ENCODE data around the gene UFD1.

UFD1 gene

DNA sequence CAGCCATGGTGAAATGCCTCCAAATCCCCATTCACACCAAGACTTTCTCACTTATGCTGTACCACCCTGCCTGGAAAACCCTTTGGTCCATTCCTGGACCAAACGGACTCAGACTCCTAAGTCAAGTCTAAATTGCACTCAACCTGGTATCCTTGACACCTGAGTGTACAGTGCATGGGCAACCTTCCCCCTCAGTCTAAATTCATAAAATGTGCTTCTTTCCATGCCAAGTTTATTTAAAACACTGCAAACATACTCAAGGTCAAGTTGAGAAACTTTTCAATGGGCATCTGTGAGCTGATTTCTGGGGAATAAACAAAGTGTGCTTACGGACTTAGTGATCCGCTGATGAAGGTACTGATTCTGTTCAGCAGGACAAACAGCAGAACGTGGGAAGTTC lies 73.9 kb downstream of the UFD1 start:
- no peak overlapping the region for H3K4me2 ChIP-seq
- no peaks in the 10 kb centered on the region for H3K4me1 ChIP-seq (ENCODE audit: low read depth, poor library complexity, severe bottlenecking)
- peaks cover 17% of the 10 kb centered on the region; the same call in 1 of the 2 replicates for H3K79me2 ChIP-seq (ENCODE audit: insufficient read depth, low read depth)
- TF ChIP-seq, protein P1, sequence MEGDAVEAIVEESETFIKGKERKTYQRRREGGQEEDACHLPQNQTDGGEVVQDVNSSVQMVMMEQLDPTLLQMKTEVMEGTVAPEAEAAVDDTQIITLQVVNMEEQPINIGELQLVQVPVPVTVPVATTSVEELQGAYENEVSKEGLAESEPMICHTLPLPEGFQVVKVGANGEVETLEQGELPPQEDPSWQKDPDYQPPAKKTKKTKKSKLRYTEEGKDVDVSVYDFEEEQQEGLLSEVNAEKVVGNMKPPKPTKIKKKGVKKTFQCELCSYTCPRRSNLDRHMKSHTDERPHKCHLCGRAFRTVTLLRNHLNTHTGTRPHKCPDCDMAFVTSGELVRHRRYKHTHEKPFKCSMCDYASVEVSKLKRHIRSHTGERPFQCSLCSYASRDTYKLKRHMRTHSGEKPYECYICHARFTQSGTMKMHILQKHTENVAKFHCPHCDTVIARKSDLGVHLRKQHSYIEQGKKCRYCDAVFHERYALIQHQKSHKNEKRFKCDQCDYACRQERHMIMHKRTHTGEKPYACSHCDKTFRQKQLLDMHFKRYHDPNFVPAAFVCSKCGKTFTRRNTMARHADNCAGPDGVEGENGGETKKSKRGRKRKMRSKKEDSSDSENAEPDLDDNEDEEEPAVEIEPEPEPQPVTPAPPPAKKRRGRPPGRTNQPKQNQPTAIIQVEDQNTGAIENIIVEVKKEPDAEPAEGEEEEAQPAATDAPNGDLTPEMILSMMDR (conservative IDR thresholded peaks at IDR 0.05; ENCODE audit: low read depth, low read length): no peak
- H3K4me3 ChIP-seq (IDR thresholded peaks at IDR 0.05; ENCODE audit: insufficient read depth, low read depth, low read length): no peak overlapping the region
- H3K36me3 ChIP-seq (ENCODE audit: insufficient read depth): 0 out of 2 replicates have a peak, but pooled peaks cover 3% of the 10 kb centered on the region
- H3K27ac ChIP-seq: no peak overlapping the region
- no peak overlapping the region for H2AFZ ChIP-seq (ENCODE audit: low read depth)
- H3K9ac ChIP-seq: no peak overlapping the region
- no peaks in the 10 kb centered on the region for H4K20me1 ChIP-seq (ENCODE audit: insufficient read depth)
- H3K27me3 ChIP-seq (ENCODE audit: insufficient read depth, low read depth): no peaks in the 10 kb centered on the region

DNA sequence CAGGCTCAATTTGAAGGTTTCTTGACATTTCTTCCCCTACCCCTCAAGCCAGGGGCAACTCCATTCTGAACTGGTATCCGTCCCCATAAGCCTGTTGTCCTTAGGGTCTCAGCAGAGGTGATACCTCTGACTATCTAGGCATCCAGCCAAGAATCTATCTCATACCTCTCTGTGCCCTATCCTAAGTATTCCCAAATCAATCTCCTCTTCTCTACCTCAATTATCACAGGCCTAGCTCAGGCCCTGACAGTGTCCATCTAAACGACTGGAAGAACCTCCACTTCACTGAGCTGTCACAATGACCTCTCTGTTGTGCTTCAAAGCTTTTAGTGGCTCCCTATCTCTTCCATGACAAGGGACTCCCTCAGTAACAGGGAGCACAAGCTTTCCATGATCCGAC lies 74.3 kb downstream of the UFD1 start:
- TF ChIP-seq, protein P1 (conservative IDR thresholded peaks at IDR 0.05; ENCODE audit: low read depth, low read length): no peak
- no peaks in the 10 kb centered on the region for H4K20me1 ChIP-seq (ENCODE audit: insufficient read depth)
- no peak overlapping the region for H3K9ac ChIP-seq
- no peak overlapping the region for H3K4me3 ChIP-seq (IDR thresholded peaks at IDR 0.05; ENCODE audit: insufficient read depth, low read depth, low read length)
- no peak overlapping the region for H3K4me2 ChIP-seq
- H3K27me3 ChIP-seq (ENCODE audit: insufficient read depth, low read depth): no peaks in the 10 kb centered on the region
- no peak overlapping the region for H2AFZ ChIP-seq (ENCODE audit: low read depth)
- 0 out of 2 replicates have a peak, but pooled peaks cover 3% of the 10 kb centered on the region for H3K36me3 ChIP-seq (ENCODE audit: insufficient read depth)
- no peak overlapping the region for H3K27ac ChIP-seq
- peaks cover 17% of the 10 kb centered on the region; the same call in 1 of the 2 replicates for H3K79me2 ChIP-seq (ENCODE audit: insufficient read depth, low read depth)
- H3K4me1 ChIP-seq (ENCODE audit: low read depth, poor library complexity, severe bottlenecking): no peaks in the 10 kb centered on the region

DNA sequence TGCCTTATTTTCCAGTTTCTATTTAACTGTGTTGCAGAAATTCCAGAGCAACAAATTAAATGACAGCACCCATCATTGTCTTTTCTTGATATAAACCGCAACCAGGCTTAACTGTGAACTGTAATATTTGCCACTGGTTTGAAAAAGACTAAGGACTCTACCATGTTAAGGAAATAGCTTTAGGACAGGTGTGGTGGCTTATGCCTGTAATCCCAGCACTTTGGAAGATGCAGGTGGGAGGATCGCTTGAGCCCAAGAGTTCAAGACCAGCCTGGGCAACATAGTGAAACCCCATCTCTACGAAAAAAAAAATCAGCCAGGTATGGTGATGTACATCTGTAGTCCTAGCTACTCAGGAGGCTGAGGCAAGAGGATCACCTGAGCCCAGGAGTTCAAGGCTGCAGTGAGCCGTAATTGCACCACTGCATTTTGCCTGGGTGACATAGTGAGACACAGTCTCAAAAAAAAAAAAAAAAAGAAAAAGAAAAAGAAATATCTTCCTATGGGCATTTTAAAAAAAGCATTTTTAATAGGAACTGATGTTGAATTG lies 76.3 kb downstream of the UFD1 start:
- H3K79me2 ChIP-seq (ENCODE audit: insufficient read depth, low read depth): peaks cover 5% of the 10 kb centered on the region; the same call in 1 of the 2 replicates
- H4K20me1 ChIP-seq (ENCODE audit: insufficient read depth): no peaks in the 10 kb centered on the region
- no peak overlapping the region for H3K4me2 ChIP-seq
- no peak overlapping the region for H3K27ac ChIP-seq
- TF ChIP-seq, protein P1 (conservative IDR thresholded peaks at IDR 0.05; ENCODE audit: low read depth, low read length): no peak
- 0 out of 2 replicates have a peak, but pooled peaks cover 3% of the 10 kb centered on the region for H3K36me3 ChIP-seq (ENCODE audit: insufficient read depth)
- no peak overlapping the region for H3K9ac ChIP-seq
- no peaks in the 10 kb centered on the region for H3K27me3 ChIP-seq (ENCODE audit: insufficient read depth, low read depth)
- H3K4me1 ChIP-seq (ENCODE audit: low read depth, poor library complexity, severe bottlenecking): no peaks in the 10 kb centered on the region
- H2AFZ ChIP-seq (ENCODE audit: low read depth): no peak overlapping the region
- no peak overlapping the region for H3K4me3 ChIP-seq (IDR thresholded peaks at IDR 0.05; ENCODE audit: insufficient read depth, low read depth, low read length)

GRCh38 chr22:19401483-19401882 lies 77.5 kb downstream of the UFD1 start:
- Histone ChIP-seq H4K20me1 (ENCODE audit: insufficient read depth) (no peaks in the 10 kb centered on the region), H3K36me3 (ENCODE audit: insufficient read depth) (no peaks in the 10 kb centered on the region), H3K79me2 (ENCODE audit: insufficient read depth, low read depth) (no peaks in the 10 kb centered on the region), H3K4me3 (IDR thresholded peaks at IDR 0.05; ENCODE audit: insufficient read depth, low read depth, low read length) (no peak overlapping the region), H3K27ac (no peak overlapping the region), H3K4me2 (no peak overlapping the region), H2AFZ (ENCODE audit: low read depth) (no peak overlapping the region), H3K4me1 (ENCODE audit: low read depth, poor library complexity, severe bottlenecking) (no peaks in the 10 kb centered on the region), H3K27me3 (ENCODE audit: insufficient read depth, low read depth) (no peaks in the 10 kb centered on the region), H3K9ac (no peak overlapping the region)
- TF ChIP-seq, protein P1 (conservative IDR thresholded peaks at IDR 0.05; ENCODE audit: low read depth, low read length): no peak

Measured in KMS-11 (cell line).